Cardiac muscle cell (in vitro differentiated cells and primary cell): Measurements from ENCODE around the gene G2E3. TPM values are rescaled to one million over a fixed set of nuclear protein-coding genes. Genes with fewer than 3 reads are reported as not detected.

ENCODE experiments used
- DNase-seq, 2 donors: peaks; one replicate each; pipeline versions ENCODE4 v3.0.0 to v3.0.0-alpha.2; 2010 to 2017; ENCODE audit warnings: low read depth in 1 of 2, low spot score in 1 of 2
- H3K27ac ChIP-seq: fragments of 200-600 bp; sonication (generic); 2 replicates; pipeline ENCODE4 v1.5.1; 2016
- H3K27me3 ChIP-seq: fragments of 200-600 bp; sonication (generic); 2 replicates; pipeline ENCODE4 v1.6.0; 2016; ENCODE audit warnings: control low read depth
- H3K36me3 ChIP-seq: fragments of 200-600 bp; sonication (generic); 2 replicates; pipeline ENCODE4 v1.5.1; 2016; ENCODE audit warnings: control low read depth
- H3K4me1 ChIP-seq: fragments of 200-600 bp; sonication (generic); 2 replicates; pipeline ENCODE4 v1.8.1; 2017; ENCODE audit warnings: low read depth, mild to moderate bottlenecking, mixed run types
- H3K4me3 ChIP-seq: fragments of 200-600 bp; sonication (generic); 2 replicates; pipeline ENCODE4 v1.5.1; 2016; ENCODE audit warnings: mild to moderate bottlenecking
- H3K9me3 ChIP-seq: fragments of 200-600 bp; sonication (generic); 2 replicates; pipeline ENCODE4 v1.5.1; 2017; ENCODE audit warnings: low read depth, mild to moderate bottlenecking, control low read depth
- polyA plus RNA-seq: library from polyadenylated mRNA; unstranded; fragments of >200 nt; fragmentation: Nextera tagmentation; extraction: Ambion mirVana; gene quantifications from 2 replicates; pipeline ENCODE4 v1.2.1, GENCODE V29; 2016
- total RNA-seq: library from RNA; depleted of rRNA; stranded (reverse); fragments of >200 nt; gene quantifications from 2 replicates; pipeline ENCODE4 v1.2.3, GENCODE V29; 2016
- TF ChIP-seq, protein P1 (sequence below): IDR thresholded peaks from 2 replicates; pipeline ENCODE4 v1.5.1; 2012; ENCODE audit warnings: low read depth, mild to moderate bottlenecking, low read length

Gene G2E3
- total and polyA plus RNA-seq, 2 experiments from 2014 or later: 10.4 to 17.9 TPM

DNA sequence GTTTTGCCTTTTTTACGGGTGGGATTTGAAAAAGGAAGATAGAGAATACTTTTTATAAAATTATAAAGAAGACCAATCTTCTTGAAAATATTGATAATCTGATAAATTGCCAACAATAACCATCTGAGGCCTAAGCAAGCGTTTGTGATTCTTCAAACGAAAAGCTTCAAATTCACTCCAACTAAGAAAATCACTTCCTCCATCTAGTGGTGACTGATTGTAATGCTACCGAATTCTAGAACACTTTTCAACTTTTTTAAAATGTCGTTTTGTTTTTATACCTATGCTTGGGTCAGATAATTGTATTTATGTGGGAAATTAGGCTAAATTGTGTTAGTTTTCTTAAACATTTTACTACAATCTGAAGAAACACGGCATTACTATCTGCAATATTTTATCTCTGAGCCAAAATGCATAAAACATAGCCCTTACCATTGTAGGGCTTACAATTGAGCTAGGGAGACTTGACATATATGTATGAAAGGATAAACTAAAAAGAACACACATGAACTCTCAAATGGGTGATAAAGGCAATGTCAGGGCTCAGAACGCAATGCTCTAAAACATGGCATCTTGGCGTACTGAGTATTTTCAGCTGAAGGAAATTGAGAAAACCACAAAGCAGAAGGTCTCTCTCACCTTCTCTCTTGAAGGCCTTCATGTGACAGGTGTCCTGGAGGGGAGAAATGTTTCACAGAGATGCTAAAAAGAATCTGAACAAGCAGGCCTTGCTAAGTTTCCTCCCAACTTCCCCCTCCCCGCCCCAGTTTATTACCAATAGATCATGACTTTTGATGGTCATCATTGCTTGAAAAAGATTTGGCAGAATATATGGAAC lies 36.8 kb upstream of the G2E3 start:
- Histone ChIP-seq H3K4me1 (no peaks in the 10 kb centered on the region), H3K27me3 (no peaks in the 10 kb centered on the region), H3K27ac (no peak overlapping the region), H3K36me3 (no peaks in the 10 kb centered on the region), H3K9me3 (no peaks in the 10 kb centered on the region), H3K4me3 (no peak overlapping the region)
- peak; percentile 58 to 62 for DNase-seq
- TF ChIP-seq, protein P1, sequence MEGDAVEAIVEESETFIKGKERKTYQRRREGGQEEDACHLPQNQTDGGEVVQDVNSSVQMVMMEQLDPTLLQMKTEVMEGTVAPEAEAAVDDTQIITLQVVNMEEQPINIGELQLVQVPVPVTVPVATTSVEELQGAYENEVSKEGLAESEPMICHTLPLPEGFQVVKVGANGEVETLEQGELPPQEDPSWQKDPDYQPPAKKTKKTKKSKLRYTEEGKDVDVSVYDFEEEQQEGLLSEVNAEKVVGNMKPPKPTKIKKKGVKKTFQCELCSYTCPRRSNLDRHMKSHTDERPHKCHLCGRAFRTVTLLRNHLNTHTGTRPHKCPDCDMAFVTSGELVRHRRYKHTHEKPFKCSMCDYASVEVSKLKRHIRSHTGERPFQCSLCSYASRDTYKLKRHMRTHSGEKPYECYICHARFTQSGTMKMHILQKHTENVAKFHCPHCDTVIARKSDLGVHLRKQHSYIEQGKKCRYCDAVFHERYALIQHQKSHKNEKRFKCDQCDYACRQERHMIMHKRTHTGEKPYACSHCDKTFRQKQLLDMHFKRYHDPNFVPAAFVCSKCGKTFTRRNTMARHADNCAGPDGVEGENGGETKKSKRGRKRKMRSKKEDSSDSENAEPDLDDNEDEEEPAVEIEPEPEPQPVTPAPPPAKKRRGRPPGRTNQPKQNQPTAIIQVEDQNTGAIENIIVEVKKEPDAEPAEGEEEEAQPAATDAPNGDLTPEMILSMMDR: peak; percentile 73

DNA sequence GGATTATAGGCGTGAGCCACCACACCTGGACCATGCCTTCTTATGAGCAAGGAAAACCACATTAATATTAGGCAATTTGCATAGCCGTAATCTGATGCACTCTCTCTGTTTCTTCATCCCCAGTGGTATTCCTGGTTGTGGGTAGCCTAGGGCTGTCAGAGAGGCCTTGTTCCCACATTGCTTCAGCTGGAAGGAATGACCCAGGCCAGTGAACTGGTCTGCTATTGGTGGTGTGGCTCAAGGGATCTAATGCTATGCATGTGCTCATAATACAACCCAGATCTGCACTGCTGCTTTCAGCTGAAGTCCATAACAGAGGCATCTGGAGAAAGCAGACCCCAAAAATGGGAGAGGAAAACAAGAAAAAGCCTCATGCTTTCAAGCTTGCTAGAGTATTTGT lies 33.1 kb upstream of the G2E3 start:
- H3K36me3 ChIP-seq: no peaks in the 10 kb centered on the region
- H3K4me3 ChIP-seq: no peak overlapping the region
- no peaks in the 10 kb centered on the region for H3K9me3 ChIP-seq
- no peaks in the 10 kb centered on the region for H3K4me1 ChIP-seq
- TF ChIP-seq, protein P1: no peak
- no peak overlapping the region for H3K27ac ChIP-seq
- H3K27me3 ChIP-seq: no peaks in the 10 kb centered on the region
- peak in 1 of 2 donors; percentile 15 for DNase-seq

DNA sequence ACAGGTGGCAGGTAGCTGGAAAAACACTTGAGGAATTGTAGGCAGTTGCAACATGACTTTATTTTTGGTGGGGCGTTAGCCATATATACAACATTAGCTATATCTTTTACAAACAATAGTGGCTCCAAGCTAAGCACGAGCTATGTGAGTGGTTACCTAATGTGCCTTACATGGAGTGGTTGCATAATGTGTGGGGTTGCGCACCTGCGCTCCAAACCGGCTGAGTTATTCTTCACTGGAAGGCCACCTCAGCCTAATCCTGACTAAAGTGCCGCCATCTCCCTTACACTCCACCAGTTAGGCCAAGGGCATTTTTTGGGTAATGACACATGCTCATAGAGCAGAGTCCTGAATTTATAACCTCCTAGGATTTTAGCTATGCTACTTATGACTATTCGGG lies 31.8 kb upstream of the G2E3 start:
- H3K4me1 ChIP-seq: no peaks in the 10 kb centered on the region
- TF ChIP-seq, protein P1: no peak
- H3K4me3 ChIP-seq: no peak overlapping the region
- no peaks in the 10 kb centered on the region for H3K27me3 ChIP-seq
- H3K9me3 ChIP-seq: no peaks in the 10 kb centered on the region
- no peak overlapping the region for H3K27ac ChIP-seq
- H3K36me3 ChIP-seq: no peaks in the 10 kb centered on the region
- DNase-seq: no peak

DNA sequence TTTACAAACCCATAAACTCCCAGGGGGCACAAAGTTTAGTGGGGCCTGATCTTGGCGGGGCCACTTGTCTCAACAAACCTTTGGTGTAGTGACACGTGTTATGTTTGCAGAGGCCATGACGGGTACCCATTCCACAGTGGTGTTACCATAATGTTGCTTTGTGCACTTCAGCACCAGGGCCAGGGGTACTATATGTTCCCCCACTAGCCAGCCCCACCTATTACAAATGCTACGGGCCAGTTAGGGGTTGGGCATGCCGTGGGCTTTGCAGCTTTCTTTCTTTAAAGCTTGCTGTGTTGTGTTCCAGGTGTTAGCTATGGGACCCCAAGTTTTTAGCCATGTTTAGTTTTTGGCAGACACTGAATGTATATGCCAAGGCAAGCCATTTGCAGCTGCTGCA lies 30.8 kb upstream of the G2E3 start:
- no peaks in the 10 kb centered on the region for H3K9me3 ChIP-seq
- H3K27ac ChIP-seq: no peak overlapping the region
- H3K4me3 ChIP-seq: no peak overlapping the region
- no peaks in the 10 kb centered on the region for H3K36me3 ChIP-seq
- no peaks in the 10 kb centered on the region for H3K27me3 ChIP-seq
- peak in 1 of 2 donors; percentile 38 for DNase-seq
- TF ChIP-seq, protein P1: no peak
- no peaks in the 10 kb centered on the region for H3K4me1 ChIP-seq

DNA sequence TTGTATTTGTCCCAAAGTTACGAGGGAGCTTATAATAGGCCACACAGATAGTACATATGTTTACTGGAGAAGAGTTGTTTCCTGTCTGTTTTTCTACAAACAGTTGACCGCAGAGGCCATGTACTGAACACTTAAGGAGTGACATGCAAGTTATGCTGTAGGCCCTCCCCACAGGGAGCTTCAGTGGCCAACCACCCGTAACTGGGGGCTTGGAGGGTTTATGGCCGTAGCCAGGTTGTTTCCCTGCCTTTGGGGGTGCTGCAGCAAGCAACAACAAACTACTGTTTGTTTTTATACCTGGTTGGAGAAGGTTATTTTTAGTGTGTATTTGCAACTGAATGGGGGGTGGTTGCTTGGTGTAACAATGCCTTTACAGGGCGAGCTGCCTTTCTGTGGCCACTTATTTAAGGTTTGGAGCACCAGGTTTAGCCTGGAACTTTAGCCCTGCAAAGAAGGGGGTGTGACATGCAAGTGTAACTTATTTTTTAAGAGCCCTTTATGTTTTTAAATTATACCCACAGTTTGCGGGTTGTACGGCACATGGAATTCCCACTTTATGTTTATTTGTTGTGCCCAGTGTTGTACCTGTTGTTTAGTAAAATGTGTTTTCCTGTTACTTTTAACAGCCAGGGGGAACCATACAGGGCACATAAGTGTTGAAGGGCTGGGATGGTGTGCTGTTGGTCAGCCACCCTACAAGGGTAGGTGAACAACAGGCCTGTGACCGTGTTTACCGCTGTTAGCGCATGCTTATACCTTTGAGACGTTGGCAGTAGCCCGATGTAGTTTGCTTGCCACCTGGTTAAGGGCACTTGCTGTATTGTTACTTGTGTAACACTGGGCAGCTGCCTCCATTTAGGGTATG lies 29.9 kb upstream of the G2E3 start:
- H3K27ac ChIP-seq: no peak overlapping the region
- DNase-seq: no peak
- H3K4me1 ChIP-seq: no peaks in the 10 kb centered on the region
- no peak overlapping the region for H3K4me3 ChIP-seq
- H3K36me3 ChIP-seq: no peaks in the 10 kb centered on the region
- H3K27me3 ChIP-seq: no peaks in the 10 kb centered on the region
- TF ChIP-seq, protein P1: no peak
- no peaks in the 10 kb centered on the region for H3K9me3 ChIP-seq
